Measurements from ENCODE around the gene C10orf71. TPM values are rescaled to one million over a fixed set of nuclear protein-coding genes. Genes with fewer than 3 reads are reported as not detected.

The C10orf71 gene
- polyA plus RNA-seq, 1 donor from 2014 or later = not detected

DNA sequence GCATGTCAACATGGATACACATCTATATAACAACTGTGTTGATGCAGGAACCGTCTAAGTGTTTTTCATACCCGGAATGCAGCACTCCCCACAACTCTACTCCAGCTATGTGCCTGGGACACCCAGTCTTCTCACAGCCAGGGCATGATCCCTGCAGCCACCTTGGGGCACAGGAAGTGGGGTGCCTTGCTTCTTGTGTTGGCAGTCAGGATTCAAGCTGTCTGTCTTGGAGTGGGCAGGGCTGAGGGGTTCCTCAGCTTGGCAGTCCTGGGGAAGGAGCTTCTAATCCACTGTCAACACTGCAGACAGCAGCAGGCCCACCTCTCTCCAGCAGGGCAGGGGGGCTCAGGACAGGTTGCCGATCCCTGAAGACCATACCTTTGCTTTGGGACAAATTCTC, 55.6 kb downstream of the C10orf71 start:
- Histone ChIP-seq H3K36me3 (ENCODE audit: insufficient read depth, low read length) (no peaks in the 10 kb centered on the region), H3K9me2 (ENCODE audit: insufficient read depth, low read length) (no peaks in the 10 kb centered on the region), H3K9me3 (ENCODE audit: low read length) (peaks cover 4% of the 10 kb centered on the region), H4K20me1 (ENCODE audit: insufficient read depth) (no peaks in the 10 kb centered on the region), H3K4me3 (ENCODE audit: low read length) (no peak overlapping the region), H3K4me2 (ENCODE audit: low read length) (no peak overlapping the region), H3F3A (ENCODE audit: insufficient read depth, low read length, poor library complexity, severe bottlenecking) (no peaks in the 10 kb centered on the region), H3K27ac (ENCODE audit: low read length) (no peak overlapping the region), H3K27me3 (ENCODE audit: insufficient read depth, low read depth, low read length) (no peaks in the 10 kb centered on the region), H3K9ac (ENCODE audit: low read length) (no peak overlapping the region), H2AFZ (ENCODE audit: low read depth, low read length) (no peak overlapping the region), H3K79me2 (replicated peaks; ENCODE audit: insufficient read depth, low read length) (no peaks in the 10 kb centered on the region)
- TF ChIP-seq MXI1 (conservative IDR thresholded peaks at IDR 0.05; ENCODE audit: poor library complexity, severe bottlenecking) (no peak), TAF1 (IDR thresholded peaks at IDR 0.05; ENCODE audit: low read depth) (no peak), EP300 (conservative IDR thresholded peaks at IDR 0.05; ENCODE audit: poor library complexity, severe bottlenecking) (no peak), RAD21 (conservative IDR thresholded peaks at IDR 0.05) (no peak), REST (IDR thresholded peaks at IDR 0.05; ENCODE audit: borderline replicate concordance) (no peak), SMC3 (conservative IDR thresholded peaks at IDR 0.05; ENCODE audit: poor library complexity) (no peak), POLR2AphosphoS5 (IDR thresholded peaks at IDR 0.05) (no peak), EZH2 (IDR thresholded peaks at IDR 0.05; ENCODE audit: borderline replicate concordance, insufficient read depth, low read length, poor library complexity, severe bottlenecking) (no peak)
- TF ChIP-seq, protein P1, sequence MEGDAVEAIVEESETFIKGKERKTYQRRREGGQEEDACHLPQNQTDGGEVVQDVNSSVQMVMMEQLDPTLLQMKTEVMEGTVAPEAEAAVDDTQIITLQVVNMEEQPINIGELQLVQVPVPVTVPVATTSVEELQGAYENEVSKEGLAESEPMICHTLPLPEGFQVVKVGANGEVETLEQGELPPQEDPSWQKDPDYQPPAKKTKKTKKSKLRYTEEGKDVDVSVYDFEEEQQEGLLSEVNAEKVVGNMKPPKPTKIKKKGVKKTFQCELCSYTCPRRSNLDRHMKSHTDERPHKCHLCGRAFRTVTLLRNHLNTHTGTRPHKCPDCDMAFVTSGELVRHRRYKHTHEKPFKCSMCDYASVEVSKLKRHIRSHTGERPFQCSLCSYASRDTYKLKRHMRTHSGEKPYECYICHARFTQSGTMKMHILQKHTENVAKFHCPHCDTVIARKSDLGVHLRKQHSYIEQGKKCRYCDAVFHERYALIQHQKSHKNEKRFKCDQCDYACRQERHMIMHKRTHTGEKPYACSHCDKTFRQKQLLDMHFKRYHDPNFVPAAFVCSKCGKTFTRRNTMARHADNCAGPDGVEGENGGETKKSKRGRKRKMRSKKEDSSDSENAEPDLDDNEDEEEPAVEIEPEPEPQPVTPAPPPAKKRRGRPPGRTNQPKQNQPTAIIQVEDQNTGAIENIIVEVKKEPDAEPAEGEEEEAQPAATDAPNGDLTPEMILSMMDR (IDR thresholded peaks at IDR 0.05; ENCODE audit: poor library complexity, severe bottlenecking) = no peak

- H4K20me1 ChIP-seq (ENCODE audit: insufficient read depth) = no peaks in the 10 kb centered on the region
- H3K27me3 ChIP-seq (ENCODE audit: insufficient read depth, low read depth, low read length) = no peaks in the 10 kb centered on the region
- H3F3A ChIP-seq (ENCODE audit: insufficient read depth, low read length, poor library complexity, severe bottlenecking) = no peaks in the 10 kb centered on the region
- no peak overlapping the region for H3K9ac ChIP-seq (ENCODE audit: low read length)
- H3K9me2 ChIP-seq (ENCODE audit: insufficient read depth, low read length) = no peaks in the 10 kb centered on the region
- no peak overlapping the region for H3K4me2 ChIP-seq (ENCODE audit: low read length)
- no peaks in the 10 kb centered on the region for H3K36me3 ChIP-seq (ENCODE audit: insufficient read depth, low read length)
- H3K4me3 ChIP-seq (ENCODE audit: low read length) = no peak overlapping the region
- H3K79me2 ChIP-seq (replicated peaks; ENCODE audit: insufficient read depth, low read length) = no peaks in the 10 kb centered on the region
- no peak for TF ChIP-seq REST (IDR thresholded peaks at IDR 0.05; ENCODE audit: borderline replicate concordance)
- no peak for TF ChIP-seq POLR2AphosphoS5 (IDR thresholded peaks at IDR 0.05)
- TF ChIP-seq EZH2 (IDR thresholded peaks at IDR 0.05; ENCODE audit: borderline replicate concordance, insufficient read depth, low read length, poor library complexity, severe bottlenecking) = no peak
- TF ChIP-seq MXI1 (conservative IDR thresholded peaks at IDR 0.05; ENCODE audit: poor library complexity, severe bottlenecking) = no peak
- no peak for TF ChIP-seq TAF1 (IDR thresholded peaks at IDR 0.05; ENCODE audit: low read depth)
- TF ChIP-seq, protein P1 (IDR thresholded peaks at IDR 0.05; ENCODE audit: poor library complexity, severe bottlenecking) = no peak
- no peak for TF ChIP-seq EP300 (conservative IDR thresholded peaks at IDR 0.05; ENCODE audit: poor library complexity, severe bottlenecking)
- TF ChIP-seq SMC3 (conservative IDR thresholded peaks at IDR 0.05; ENCODE audit: poor library complexity) = no peak
- no peak for TF ChIP-seq RAD21 (conservative IDR thresholded peaks at IDR 0.05)
- no peak overlapping the region for H2AFZ ChIP-seq (ENCODE audit: low read depth, low read length)
- no peak overlapping the region for H3K27ac ChIP-seq (ENCODE audit: low read length)
- peaks cover 4% of the 10 kb centered on the region for H3K9me3 ChIP-seq (ENCODE audit: low read length)
Measured at GRCh38 chr10:49355221-49355620, 56.3 kb downstream of the C10orf71 start.

All from neural cell (in vitro differentiated cells).